A549 treated with AZD9567 at 1 μM for 4 hours (cell line): Measurements from ENCODE around the gene GINS2. TPM values are rescaled to one million over a fixed set of nuclear protein-coding genes. Genes with fewer than 3 reads are reported as not detected.

Source experiments
- total RNA-seq: library from RNA; stranded (reverse); fragments of 200-300 nt; extraction: Qiagen RNA extraction; gene quantifications from 5 replicates; pipeline ENCODE4 v1.2.3, GENCODE V29; 2022; ENCODE audit not compliant: insufficient read depth

GINS2 gene
- 28.6 to 32.0 TPM (median 30.9 TPM) in 5 replicates for total RNA-seq

GRCh38 chr16:85688586-85689284 lies at the start of gene GINS2:
Gene GINS2 (minus strand): TSS chr16:85688954. CDS start chr16:85688898, 56 bp downstream.

Other genes with a start within 250 kb of the GINS2 start
- 16.8 to 23.0 TPM (median 20.1 TPM) in 5 replicates for gene GSE1, start 75.6 kb downstream of the GINS2 start, total RNA-seq
- gene C16orf74, start 62.1 kb upstream of the GINS2 start, total RNA-seq: 11.0 to 16.3 TPM (median 13.0 TPM) in 5 replicates
- 69.0 to 74.6 TPM (median 73.8 TPM) in 5 replicates for gene EMC8, start 110.6 kb upstream of the GINS2 start, total RNA-seq
- 806 to 830 TPM (median 811 TPM) in 5 replicates for gene COX4I1, start 110.7 kb upstream of the GINS2 start, total RNA-seq
- 0.26 to 0.31 TPM (median 0.28 TPM) in 4 of 5 replicates, not detected in the other for gene IRF8, start 210.2 kb upstream of the GINS2 start, total RNA-seq